Neuronal stem cell (in vitro differentiated cells): ENCODE data around the gene SOSTDC1.
"Not testable (repeated sequence)": the region's sequence is repeated elsewhere in the genome, so short reads cannot be mapped to it uniquely, and the experiment has no call there.

ENCODE experiments used
- DNase-seq: peaks from one replicate; pipeline ENCODE4 v3.0.0-alpha.2; 2013; ENCODE audit warnings: low spot score
- H2AFZ ChIP-seq: one replicate; pipeline ENCODE4 v1.6.1; 2013; ENCODE audit warnings: mild to moderate bottlenecking, low read length, inconsistent platforms
- H2AK5ac ChIP-seq: 2 replicates; pipeline ENCODE4 v1.6.1; 2013; ENCODE audit warnings: low read depth, mild to moderate bottlenecking, inconsistent platforms, low read length, moderate library complexity, mixed read lengths
- H2BK120ac ChIP-seq: 2 replicates; pipeline ENCODE4 v1.6.1; 2013; ENCODE audit warnings: low read depth, mild to moderate bottlenecking, inconsistent platforms, low read length, moderate library complexity, mixed read lengths
- H2BK12ac ChIP-seq: one replicate; pipeline ENCODE4 v1.6.1; 2013; ENCODE audit warnings: low read length, inconsistent platforms
- H2BK15ac ChIP-seq: 2 replicates; pipeline ENCODE4 v1.6.1; 2013; ENCODE audit warnings: mild to moderate bottlenecking, low read length, inconsistent platforms, mixed read lengths
- H2BK5ac ChIP-seq: one replicate; pipeline ENCODE4 v1.6.1; 2013; ENCODE audit warnings: inconsistent platforms, mild to moderate bottlenecking, low read length, moderate library complexity
- H3K14ac ChIP-seq: one replicate; pipeline ENCODE4 v1.6.1; 2013; ENCODE audit warnings: low read length, inconsistent platforms
- H3K18ac ChIP-seq: 2 replicates; pipeline ENCODE4 v1.6.1; 2013; ENCODE audit warnings: low read length, inconsistent platforms
- H3K23ac ChIP-seq: 2 replicates; pipeline ENCODE4 v1.6.1; 2013; ENCODE audit warnings: low read depth, mild to moderate bottlenecking, mixed read lengths, low read length, inconsistent platforms; ENCODE audit not compliant: poor library complexity
- H3K27ac ChIP-seq: replicated peaks from 3 replicates; pipeline ENCODE4 v1.5.1; 2013; ENCODE audit warnings: low read length, inconsistent platforms
- H3K27me3 ChIP-seq, 3 experiments: 2 replicates each; pipeline ENCODE4 v1.6.1; 2013; ENCODE audit warnings: low read length in 3 of 3, mild to moderate bottlenecking in 2 of 3, inconsistent platforms in 1 of 3, low read depth in 1 of 3, mixed read lengths in 1 of 3, moderate library complexity in 1 of 3; ENCODE audit not compliant: control insufficient read depth in 3 of 3, insufficient read depth in 3 of 3
- H3K36me3 ChIP-seq, 2 donors: replicated peaks in 1 of 2; 2 replicates each; pipeline ENCODE4 v1.6.1; 2013; ENCODE audit warnings: low read length in 2 of 2; ENCODE audit not compliant: control insufficient read depth in 2 of 2, insufficient read depth in 2 of 2
- H3K4ac ChIP-seq: 2 replicates; pipeline ENCODE4 v1.6.1; 2013; ENCODE audit warnings: inconsistent platforms, mild to moderate bottlenecking, low read length, moderate library complexity
- H3K4me1 ChIP-seq, 2 donors: 1 replicate in 1 of 2; 2 replicates in 1 of 2; pipeline ENCODE4 v1.6.1; 2013; ENCODE audit warnings: low read length in 2 of 2, low read depth in 1 of 2; ENCODE audit not compliant: control insufficient read depth in 2 of 2, insufficient read depth in 1 of 2
- H3K4me2 ChIP-seq: one replicate; pipeline ENCODE4 v1.6.1; 2013; ENCODE audit warnings: mild to moderate bottlenecking, low read length, inconsistent platforms; ENCODE audit not compliant: insufficient read depth, poor library complexity, severe bottlenecking
- H3K4me3 ChIP-seq, 2 donors: 2 replicates each; pipeline ENCODE4 v1.5.1; 2013; ENCODE audit warnings: low read length in 2 of 2, mild to moderate bottlenecking in 2 of 2, inconsistent platforms in 1 of 2, moderate library complexity in 1 of 2
- H3K79me1 ChIP-seq: one replicate; pipeline ENCODE4 v1.6.1; 2013; ENCODE audit warnings: low read depth, mild to moderate bottlenecking, inconsistent platforms, low read length, moderate library complexity
- H3K9ac ChIP-seq: one replicate; pipeline ENCODE4 v1.6.1; 2013; ENCODE audit warnings: mild to moderate bottlenecking, low read depth, low read length, inconsistent platforms; ENCODE audit not compliant: poor library complexity
- H3K9me3 ChIP-seq, 2 donors: replicated peaks in 1 of 2; 2 replicates each; pipeline versions ENCODE3 to v1.6.1; 2013; ENCODE audit warnings: low read length in 2 of 2, mild to moderate bottlenecking in 2 of 2, inconsistent platforms in 1 of 2, low read depth in 1 of 2, mixed read lengths in 1 of 2, moderate library complexity in 1 of 2; ENCODE audit not compliant: control insufficient read depth in 2 of 2, insufficient read depth in 1 of 2
- H4K8ac ChIP-seq: one replicate; pipeline ENCODE4 v1.6.1; 2013; ENCODE audit warnings: low read depth, mild to moderate bottlenecking, inconsistent platforms, low read length, moderate library complexity
- H4K91ac ChIP-seq: one replicate; pipeline ENCODE4 v1.6.1; 2013; ENCODE audit warnings: low read length, low read depth, mild to moderate bottlenecking, inconsistent platforms; ENCODE audit not compliant: poor library complexity
- WGBS, 2 donors: extraction: QIAGEN DNeasy Blood & Tissue Kit; methylation state at CpG; one replicate each; pipeline ENCODE4 v1.1.7; 2013; ENCODE audit warnings: missing lambda C conversion rate in 2 of 2, mixed read lengths in 1 of 2; ENCODE audit not compliant: insufficient read length in 2 of 2, insufficient replicate concordance in 1 of 2; ENCODE audit errors: extremely low coverage in 2 of 2; 5-methylcytosine and 5-hydroxymethylcytosine counted together

SOSTDC1 gene

DNA sequence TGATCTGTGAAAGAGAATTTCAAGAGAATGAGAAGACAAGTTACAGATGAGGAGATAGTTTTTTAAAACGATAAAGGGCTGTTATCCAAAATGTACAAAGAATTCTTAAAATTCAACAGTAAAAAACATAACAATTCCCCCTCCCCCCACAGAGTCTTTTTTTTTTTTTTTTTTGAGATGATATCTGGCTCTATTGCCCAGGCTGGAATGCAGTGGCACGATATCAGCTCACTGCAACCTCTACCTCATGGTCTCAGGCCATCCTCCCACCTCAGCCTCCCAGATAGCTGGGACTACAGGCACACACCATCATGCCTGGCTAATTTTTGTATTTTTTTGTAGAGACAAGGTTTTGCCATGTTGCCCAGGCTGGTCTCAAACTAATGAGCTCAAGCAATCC is 21.7 kb downstream of the SOSTDC1 start:
- H3K4me1 ChIP-seq, H3K4ac ChIP-seq, H3K79me1 ChIP-seq, H2BK5ac ChIP-seq, H2AK5ac ChIP-seq, H2BK120ac ChIP-seq, H3K23ac ChIP-seq, H3K14ac ChIP-seq, H3K4me3 ChIP-seq, H3K4me2 ChIP-seq, DNase-seq, H3K9ac ChIP-seq, H2BK15ac ChIP-seq, H3K18ac ChIP-seq, H3K9me3 ChIP-seq, H2BK12ac ChIP-seq, H3K36me3 ChIP-seq, H2AFZ ChIP-seq, H3K27ac ChIP-seq, H4K91ac ChIP-seq, H3K27me3 ChIP-seq, H4K8ac ChIP-seq: not testable (repeated sequence)
- no CpG with 5 or more reads among the region's 2 CpGs for WGBS, 2 donors

DNA sequence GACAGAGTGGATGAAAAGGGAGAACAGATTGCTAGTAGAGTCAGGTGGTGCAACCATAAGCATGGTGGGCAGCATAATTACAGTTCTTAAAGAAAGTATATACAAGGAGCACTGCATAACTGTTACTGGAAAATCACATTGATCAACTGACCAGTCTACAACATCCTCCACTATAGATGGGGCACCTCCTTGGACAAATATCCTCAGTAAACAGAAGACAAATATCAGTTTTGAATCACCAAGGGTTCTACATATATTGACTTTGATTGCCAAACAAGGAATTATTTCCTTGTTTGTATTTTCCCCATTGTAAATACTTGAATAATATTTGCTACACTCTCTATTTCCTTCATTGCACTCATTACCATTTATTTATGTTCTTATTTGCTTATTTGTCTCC is 26.6 kb downstream of the SOSTDC1 start:
- Histone ChIP-seq H4K8ac (no peak overlapping the region), H3K4me2 (no peak overlapping the region), H3K14ac (no peak overlapping the region), H3K18ac (no peak overlapping the region), H2AK5ac (no peak overlapping the region), H3K27me3 (no peaks in the 10 kb centered on the region), H4K91ac (no peak overlapping the region), H3K27ac (no peak overlapping the region), H2BK15ac (no peak overlapping the region), H3K4me1 (peaks cover 2% of the 10 kb centered on the region in 2 donors), H3K4ac (no peak overlapping the region), H2BK5ac (no peak overlapping the region), H3K36me3 (no peaks in the 10 kb centered on the region), H2BK12ac (no peak overlapping the region), H3K4me3 (no peak overlapping the region), H3K9ac (no peak overlapping the region), H2AFZ (no peak overlapping the region), H3K79me1 (no peaks in the 10 kb centered on the region), H3K23ac (no peak overlapping the region), H3K9me3 (no peaks in the 10 kb centered on the region), H2BK120ac (no peak overlapping the region)
- DNase-seq: no peak

DNA sequence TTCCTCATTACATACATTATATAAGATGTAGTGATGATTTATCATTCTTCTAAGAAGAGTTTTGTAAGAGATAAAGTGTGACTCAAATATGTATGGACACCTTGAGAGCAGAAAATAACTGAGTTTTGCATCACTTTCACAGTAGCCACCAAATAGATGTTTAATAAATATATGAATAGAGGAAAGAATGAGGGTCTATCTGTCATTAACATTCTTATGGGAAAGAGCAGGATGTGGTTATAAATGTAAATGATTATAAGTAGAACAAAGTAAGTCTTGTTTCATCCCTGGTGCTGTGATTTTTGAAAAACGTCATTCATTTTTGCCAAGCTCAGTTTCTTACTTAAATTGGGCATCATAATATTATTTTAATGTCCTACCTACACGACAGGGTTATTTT is 29.2 kb downstream of the SOSTDC1 start:
- H3K18ac ChIP-seq: no peak overlapping the region
- H2BK120ac ChIP-seq: no peak overlapping the region

GRCh38 chr7:16433568-16434122 is 31.9 kb downstream of the SOSTDC1 start:
- WGBS, 2 donors: no CpG with 5 or more reads among the region's 2 CpGs
- H2BK12ac ChIP-seq: no peak overlapping the region
- H3K9ac ChIP-seq: no peak overlapping the region
- H3K14ac ChIP-seq: no peak overlapping the region
- H3K9me3 ChIP-seq: no peaks in the 10 kb centered on the region
- no peaks in the 10 kb centered on the region for H3K36me3 ChIP-seq
- no peak overlapping the region for H2AK5ac ChIP-seq
- H3K27me3 ChIP-seq: no peaks in the 10 kb centered on the region
- H4K8ac ChIP-seq: no peak overlapping the region
- no peak overlapping the region for H3K18ac ChIP-seq
- H3K4me1 ChIP-seq: peaks cover 4 to 5% of the 10 kb centered on the region in 2 donors
- no peak overlapping the region for H2BK5ac ChIP-seq
- no peak overlapping the region for H3K4me3 ChIP-seq
- H2BK15ac ChIP-seq: no peak overlapping the region
- no peak overlapping the region for H2BK120ac ChIP-seq
- H4K91ac ChIP-seq: no peak overlapping the region
- no peak for DNase-seq
- H3K27ac ChIP-seq: no peak overlapping the region
- no peak overlapping the region for H3K23ac ChIP-seq
- no peak overlapping the region for H3K4me2 ChIP-seq
- no peak overlapping the region for H3K4ac ChIP-seq
- H2AFZ ChIP-seq: peak overlapping the region; percentile 43
- H3K79me1 ChIP-seq: no peaks in the 10 kb centered on the region

More for the DNA sequence above, 29.2 kb downstream of the SOSTDC1 start:
- Histone ChIP-seq H3K4ac (no peak overlapping the region), H3K4me1 (peaks cover 2% of the 10 kb centered on the region in 2 donors), H3K36me3 (no peaks in the 10 kb centered on the region), H3K79me1 (no peaks in the 10 kb centered on the region), H2AFZ (no peak overlapping the region), H3K23ac (no peak overlapping the region), H3K14ac (no peak overlapping the region), H3K4me2 (no peak overlapping the region), H3K27ac (no peak overlapping the region), H3K27me3 (no peaks in the 10 kb centered on the region), H2BK5ac (no peak overlapping the region), H2BK15ac (no peak overlapping the region), H3K9ac (no peak overlapping the region), H4K91ac (no peak overlapping the region), H3K4me3 (no peak overlapping the region), H2BK12ac (no peak overlapping the region), H3K9me3 (no peaks in the 10 kb centered on the region), H4K8ac (no peak overlapping the region), H2AK5ac (no peak overlapping the region)
- WGBS, 2 donors: no CpG with 5 or more reads among the region's 2 CpGs
- no peak for DNase-seq
